ENCODE data around the gene RBM6. TPM values are rescaled to one million over a fixed set of nuclear protein-coding genes. Genes with fewer than 3 reads are reported as not detected.
A peak's percentile ranks its signal among the peaks of the same experiment; 100 is the strongest.
"Not testable (repeated sequence)": the region's sequence is repeated elsewhere in the genome, so short reads cannot be mapped to it uniquely, and the experiment has no call there.

The RBM6 gene
- total RNA-seq, 1 experiment from 2014 or later = 58.3 TPM

DNA sequence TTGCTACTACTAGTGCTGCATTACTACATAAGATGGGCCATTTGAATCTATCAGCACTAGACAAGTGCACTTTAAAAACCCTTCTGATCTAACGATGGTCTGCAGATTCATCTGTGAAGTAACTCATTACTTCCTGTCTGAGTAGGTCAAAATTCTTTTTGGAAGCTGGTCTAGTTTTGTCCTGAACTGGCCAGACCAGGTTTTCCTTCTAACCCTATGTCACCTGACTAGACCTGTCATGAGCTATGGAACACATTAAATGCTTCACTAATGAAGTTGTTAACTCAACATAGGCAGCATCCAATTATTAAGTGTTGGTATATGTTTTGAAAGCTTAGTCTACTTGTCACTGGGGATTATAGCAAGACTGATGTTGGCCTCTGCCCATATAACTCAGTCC, 138.7 kb downstream of the RBM6 start:
- ChIA-PET CTCF (no interaction called here), RAD21 (ENCODE audit: low non-redundant PET in 1 of 2, low total read pairs in 2 of 2, uncharacterized antibody in 2 of 2, unreplicated experiment in 2 of 2) (no interaction called here), POLR2A (no interaction called here)
- no peaks in the 10 kb centered on the region for H3K27me3 ChIP-seq (ENCODE audit: insufficient read depth, low read length)
- no peak overlapping the region for H3K4me3 ChIP-seq (replicated peaks in 1 of 2; ENCODE audit: low read depth in 1 of 2, low read length in 2 of 2)
- intact Hi-C loops (cut with micrococcal nuclease) = no loop called here
- DNase-seq (ENCODE audit: low read depth, low spot score) (no peak), ATAC-seq (no peak)
- BruUV-seq (replicated peaks) = TSS peak; percentile 62
- no peak overlapping the region for H3K4me2 ChIP-seq (ENCODE audit: low read length)
- H3K36me3 ChIP-seq (ENCODE audit: control insufficient read depth in 1 of 2, insufficient read depth in 2 of 2, low read length in 2 of 2) = peaks cover 0 to 9% of the 10 kb centered on the region in 2 experiments; a peak in 3 of 4 replicates
- no peaks in the 10 kb centered on the region for H4K20me1 ChIP-seq (ENCODE audit: insufficient read depth)
- TF ChIP-seq TCF7L2 (IDR thresholded peaks at IDR 0.05; ENCODE audit: borderline replicate concordance, extremely low read depth, insufficient read depth, insufficient read length) (no peak), EZH2 (IDR thresholded peaks at IDR 0.05) (no peak), YY1 (IDR thresholded peaks at IDR 0.05; ENCODE audit: extremely low read depth, insufficient replicate concordance, low read depth, low read length) (no peak), POLR2A (IDR thresholded peaks at IDR 0.05; ENCODE audit: borderline replicate concordance, extremely low read depth, insufficient read depth, insufficient read length) (no peak), JUND (IDR thresholded peaks at IDR 0.05) (no peak), CBX3 (IDR thresholded peaks at IDR 0.05; ENCODE audit: low read depth) (no peak), EZH2phosphoT487 (IDR thresholded peaks at IDR 0.05; ENCODE audit: borderline replicate concordance) (no peak), MAX (IDR thresholded peaks at IDR 0.05) (no peak), ATF3 (IDR thresholded peaks at IDR 0.05) (no peak)
- no peak overlapping the region for H2AFZ ChIP-seq (ENCODE audit: low read depth, low read length, poor library complexity, severe bottlenecking)
- no peak overlapping the region for H3K9ac ChIP-seq (ENCODE audit: low read length)
- H3K79me2 ChIP-seq (ENCODE audit: insufficient read depth, low read length) = no peaks in the 10 kb centered on the region
- H3K9me3 ChIP-seq (ENCODE audit: control insufficient read depth in 1 of 2, insufficient read depth in 1 of 2, low read depth in 1 of 2, low read length in 2 of 2) = no peaks in the 10 kb centered on the region
- no peak overlapping the region for H3K27ac ChIP-seq (ENCODE audit: low read depth, low read length)
- H3K9me2 ChIP-seq (ENCODE audit: insufficient read depth) = no peaks in the 10 kb centered on the region
- H3K4me1 ChIP-seq (ENCODE audit: control insufficient read depth in 1 of 2, insufficient read depth in 2 of 2, low read length in 2 of 2) = no peaks in the 10 kb centered on the region

GRCh38 chr3:50084951-50085350, 145.0 kb downstream of the RBM6 start:
- H3K4me1 ChIP-seq (ENCODE audit: control insufficient read depth in 1 of 2, insufficient read depth in 2 of 2, low read length in 2 of 2); H3K9ac ChIP-seq (ENCODE audit: low read length); BruUV-seq (replicated peaks); ATAC-seq; H2AFZ ChIP-seq (ENCODE audit: low read depth, low read length, poor library complexity, severe bottlenecking); H3K9me3 ChIP-seq (ENCODE audit: control insufficient read depth in 1 of 2, insufficient read depth in 1 of 2, low read depth in 1 of 2, low read length in 2 of 2); H4K20me1 ChIP-seq (ENCODE audit: insufficient read depth); H3K27ac ChIP-seq (ENCODE audit: low read depth, low read length); H3K9me2 ChIP-seq (ENCODE audit: insufficient read depth); RAD21 ChIA-PET (ENCODE audit: low non-redundant PET in 1 of 2, low total read pairs in 2 of 2, uncharacterized antibody in 2 of 2, unreplicated experiment in 2 of 2); H3K4me3 ChIP-seq (replicated peaks in 1 of 2; ENCODE audit: low read depth in 1 of 2, low read length in 2 of 2); POLR2A ChIA-PET; intact Hi-C loops (cut with micrococcal nuclease); H3K36me3 ChIP-seq (ENCODE audit: control insufficient read depth in 1 of 2, insufficient read depth in 2 of 2, low read length in 2 of 2); DNase-seq (ENCODE audit: low read depth, low spot score); H3K27me3 ChIP-seq (ENCODE audit: insufficient read depth, low read length); H3K4me2 ChIP-seq (ENCODE audit: low read length); CTCF ChIA-PET: not testable (repeated sequence)
- H3K79me2 ChIP-seq (ENCODE audit: insufficient read depth, low read length) = peaks cover 13% of the 10 kb centered on the region
